H1 (cell line): ENCODE results near the gene PSPN. TPM values are rescaled to one million over a fixed set of nuclear protein-coding genes. Genes with fewer than 3 reads are reported as not detected.
"Not testable (repeated sequence)": the region's sequence is repeated elsewhere in the genome, so short reads cannot be mapped to it uniquely, and the experiment has no call there.

Experiments
- CTCF ChIA-PET: fragments of 300-600 bp; sonication (Branson Sonifier 250); formaldehyde crosslinking; loops from one replicate; lab custom pipeline; 2021; ENCODE audit not compliant: partially characterized antibody; lab: Charles Lee
- POLR2A ChIA-PET: fragments of 300-600 bp; sonication (Branson Sonifier 250); formaldehyde crosslinking; loops from one replicate; lab custom pipeline; 2021; ENCODE audit warnings: inconsistent platforms; ENCODE audit not compliant: partially characterized antibody; lab: Charles Lee
- DNase-seq, 2 experiments: peaks; one replicate each; pipeline versions ENCODE4 v3.0.0 to v3.0.0-alpha.2; 2010 to 2022; ENCODE audit warnings: low spot score in 2 of 2, low read depth in 1 of 2, mixed read lengths in 1 of 2
- FAIRE-seq: peaks from 2 replicates; lab custom pipeline; 2011; peaks lifted over from hg19 to GRCh38; lab: Jason Lieb, UNC
- H2AFZ ChIP-seq: 2 replicates; pipeline ENCODE4 v1.8.1; 2012; ENCODE audit warnings: low read length, inconsistent platforms
- H2AK5ac ChIP-seq: 2 replicates; pipeline ENCODE4 v1.6.1; 2013; ENCODE audit warnings: low read depth, low read length
- H2BK120ac ChIP-seq: replicated peaks from 2 replicates; pipeline ENCODE3; 2013; ENCODE audit warnings: low read depth, low read length, inconsistent platforms
- H2BK12ac ChIP-seq: 2 replicates; pipeline ENCODE4 v1.6.1; 2013; ENCODE audit warnings: low read depth, low read length
- H2BK15ac ChIP-seq: 2 replicates; pipeline ENCODE4 v1.6.1; 2013; ENCODE audit warnings: low read length
- H2BK20ac ChIP-seq: 2 replicates; pipeline ENCODE4 v1.6.1; 2013; ENCODE audit warnings: low read length
- H2BK5ac ChIP-seq: 2 replicates; pipeline ENCODE4 v1.6.1; 2013; ENCODE audit warnings: low read depth, low read length
- H3K14ac ChIP-seq: 2 replicates; pipeline ENCODE4 v1.6.1; 2013; ENCODE audit warnings: inconsistent platforms; ENCODE audit not compliant: insufficient read length
- H3K18ac ChIP-seq: 2 replicates; pipeline ENCODE4 v1.6.1; 2013; ENCODE audit warnings: low read length; ENCODE audit errors: extremely low read depth
- H3K23ac ChIP-seq: 2 replicates; pipeline ENCODE4 v1.6.1; 2013; ENCODE audit warnings: inconsistent platforms; ENCODE audit not compliant: insufficient read length
- H3K23me2 ChIP-seq: 2 replicates; pipeline ENCODE4 v1.6.1; 2013; ENCODE audit warnings: low read depth, low read length
- H3K27ac ChIP-seq: 2 replicates; pipeline ENCODE4 v1.6.1; 2011; ENCODE audit warnings: low read depth, low read length, inconsistent platforms
- H3K27me3 ChIP-seq, 4 experiments: replicated peaks in 1 of 4; 1 replicate in 1 of 4; 2 replicates in 3 of 4; pipeline versions ENCODE4 v1.6.1 to v1.8.1; 2011 to 2013; ENCODE audit warnings: low read length in 3 of 4, mild to moderate bottlenecking in 3 of 4, inconsistent platforms in 2 of 4, mixed read lengths in 2 of 4, moderate library complexity in 1 of 4; ENCODE audit not compliant: control insufficient read depth in 3 of 4, insufficient read depth in 3 of 4; ENCODE audit errors: extremely low read depth in 1 of 4
- H3K36me3 ChIP-seq, 4 experiments: 2 replicates each; pipeline versions ENCODE4 v1.6.1 to v1.8.1; 2011 to 2013; ENCODE audit warnings: mild to moderate bottlenecking in 4 of 4, low read length in 3 of 4, moderate library complexity in 2 of 4, control low read depth in 1 of 4, inconsistent platforms in 1 of 4; ENCODE audit not compliant: insufficient read depth in 4 of 4, control insufficient read depth in 2 of 4
- H3K4ac ChIP-seq: replicated peaks from 2 replicates; pipeline ENCODE3; 2013; ENCODE audit warnings: low read length, low read depth, mixed read lengths, inconsistent platforms; ENCODE audit not compliant: insufficient read length
- H3K4me1 ChIP-seq, 4 experiments: replicated peaks in 1 of 4; 1 replicate in 1 of 4; 2 replicates in 3 of 4; pipeline versions ENCODE4 v1.6.1 to v1.8.1; 2011 to 2013; ENCODE audit warnings: low read length in 3 of 4, inconsistent platforms in 2 of 4, mixed read lengths in 1 of 4; ENCODE audit not compliant: insufficient read depth in 4 of 4, control insufficient read depth in 3 of 4
- H3K4me2 ChIP-seq, 2 experiments: 2 replicates each; pipeline versions ENCODE4 v1.6.1 to v1.8.1; 2011 to 2013; ENCODE audit warnings: low read depth in 2 of 2, low read length in 2 of 2, control low read depth in 1 of 2, inconsistent platforms in 1 of 2, mild to moderate bottlenecking in 1 of 2; ENCODE audit not compliant: insufficient read depth in 1 of 2
- H3K4me3 ChIP-seq, 4 experiments: fragments of 200-600, 300-600 bp in 1 of 4; sonication (generic), shearing (Covaris generic), sonication (Bioruptor Twin) in 1 of 4; 2 replicates each; pipeline versions ENCODE4 v1.5.1 to v1.8.1; 2011 to 2016; ENCODE audit warnings: low read length in 4 of 4, low read depth in 3 of 4, control low read depth in 2 of 4, inconsistent platforms in 2 of 4, mild to moderate bottlenecking in 2 of 4, mixed read lengths in 1 of 4, moderate library complexity in 1 of 4; ENCODE audit not compliant: insufficient read depth in 2 of 4; ENCODE audit errors: extremely low read depth in 1 of 4
- H3K56ac ChIP-seq: replicated peaks from 2 replicates; pipeline ENCODE3; 2013; ENCODE audit warnings: low read depth, mild to moderate bottlenecking, mixed read lengths, low read length, inconsistent platforms; ENCODE audit not compliant: insufficient read length
- H3K79me1 ChIP-seq: 2 replicates; pipeline ENCODE4 v1.6.1; 2013; ENCODE audit warnings: low read depth, low read length, control low read depth
- H3K79me2 ChIP-seq, 2 experiments: 2 replicates each; pipeline versions ENCODE4 v1.6.1 to v1.8.1; 2012 to 2013; ENCODE audit warnings: low read length in 2 of 2, mild to moderate bottlenecking in 2 of 2, inconsistent platforms in 1 of 2; ENCODE audit not compliant: insufficient read depth in 2 of 2, control insufficient read depth in 1 of 2
- H3K9ac ChIP-seq, 4 experiments: replicated peaks in 1 of 4; 1 replicate in 1 of 4; 2 replicates in 3 of 4; pipeline versions ENCODE4 v1.6.1 to v1.8.1; 2011 to 2013; ENCODE audit warnings: low read depth in 3 of 4, low read length in 3 of 4, control low read depth in 2 of 4, mild to moderate bottlenecking in 2 of 4, moderate library complexity in 2 of 4, inconsistent platforms in 1 of 4; ENCODE audit errors: extremely low read depth in 1 of 4
- H3K9me3 ChIP-seq, 2 experiments: 2 replicates each; pipeline versions ENCODE4 v1.6.1 to v1.8.1; 2012 to 2013; ENCODE audit warnings: mild to moderate bottlenecking in 2 of 2, moderate library complexity in 2 of 2, control low read depth in 1 of 2, inconsistent platforms in 1 of 2, low read depth in 1 of 2, low read length in 1 of 2, mixed read lengths in 1 of 2; ENCODE audit not compliant: insufficient read depth in 2 of 2
- H4K20me1 ChIP-seq, 2 experiments: replicated peaks in 1 of 2; 2 replicates each; pipeline versions ENCODE3 to v1.8.1; 2011 to 2013; ENCODE audit warnings: inconsistent platforms in 2 of 2, low read length in 2 of 2, mild to moderate bottlenecking in 1 of 2; ENCODE audit not compliant: insufficient read depth in 2 of 2, control insufficient read depth in 1 of 2
- H4K5ac ChIP-seq: 2 replicates; pipeline ENCODE4 v1.6.1; 2013; ENCODE audit warnings: low read length, low read depth, mixed read lengths, inconsistent platforms; ENCODE audit not compliant: insufficient read length
- H4K8ac ChIP-seq: 2 replicates; pipeline ENCODE4 v1.8.0; 2013; ENCODE audit warnings: mild to moderate bottlenecking, moderate library complexity, low read length, inconsistent platforms; ENCODE audit not compliant: insufficient read depth; ENCODE audit errors: extremely low read depth
- H4K91ac ChIP-seq: replicated peaks from 2 replicates; pipeline ENCODE3; 2013; ENCODE audit warnings: low read length, mixed read lengths, inconsistent platforms; ENCODE audit not compliant: insufficient read length
- WGBS, 2 experiments: shearing (Covaris generic) in 1 of 2; methylation state at CpG; one replicate each; pipeline versions ENCODE4 v1.1.6 to v1.1.7; 2013 to 2015; ENCODE audit warnings: low lambda C conversion rate in 2 of 2, mixed read lengths in 2 of 2, inconsistent platforms in 1 of 2, low coverage in 1 of 2, missing lambda C conversion rate in 1 of 2; ENCODE audit not compliant: insufficient replicate concordance in 2 of 2, insufficient coverage in 1 of 2, insufficient read length in 1 of 2; ENCODE audit errors: extremely low coverage in 1 of 2, missing lambda C conversion rate in 1 of 2; 5-methylcytosine and 5-hydroxymethylcytosine counted together
- polyA plus RNA-seq, 7 experiments: library from polyadenylated mRNA; depleted of rRNA in 3 of 7; stranded (reverse) in 5 of 7; unstranded in 2 of 7; fragments of >200 nt in 5 of 7; fragments of 200-250 nt in 2 of 7; gene quantifications; 1 replicate in 5 of 7; 2 replicates in 1 of 7; 4 replicates in 1 of 7; pipeline versions ENCODE4 v1.2.1 to v1.2.3, GENCODE V29; 2011 to 2013; ENCODE audit warnings: missing spikeins in 2 of 7, mixed read lengths in 2 of 7
- total RNA-seq: library from RNA; stranded (reverse); fragmentation: NEBNext Ultra II Directional; extraction: Animal tissue kit (Norgen Biotek cat#: 25700); gene quantifications from 2 replicates; pipeline ENCODE4 v1.2.1, GENCODE V29; 2021

Gene PSPN
- total and polyA plus RNA-seq, 2 of the 8 experiments (the other 6 are each of a cell fraction or from before 2014, with no cell fraction given), result 1.0 to 2.1 TPM

DNA sequence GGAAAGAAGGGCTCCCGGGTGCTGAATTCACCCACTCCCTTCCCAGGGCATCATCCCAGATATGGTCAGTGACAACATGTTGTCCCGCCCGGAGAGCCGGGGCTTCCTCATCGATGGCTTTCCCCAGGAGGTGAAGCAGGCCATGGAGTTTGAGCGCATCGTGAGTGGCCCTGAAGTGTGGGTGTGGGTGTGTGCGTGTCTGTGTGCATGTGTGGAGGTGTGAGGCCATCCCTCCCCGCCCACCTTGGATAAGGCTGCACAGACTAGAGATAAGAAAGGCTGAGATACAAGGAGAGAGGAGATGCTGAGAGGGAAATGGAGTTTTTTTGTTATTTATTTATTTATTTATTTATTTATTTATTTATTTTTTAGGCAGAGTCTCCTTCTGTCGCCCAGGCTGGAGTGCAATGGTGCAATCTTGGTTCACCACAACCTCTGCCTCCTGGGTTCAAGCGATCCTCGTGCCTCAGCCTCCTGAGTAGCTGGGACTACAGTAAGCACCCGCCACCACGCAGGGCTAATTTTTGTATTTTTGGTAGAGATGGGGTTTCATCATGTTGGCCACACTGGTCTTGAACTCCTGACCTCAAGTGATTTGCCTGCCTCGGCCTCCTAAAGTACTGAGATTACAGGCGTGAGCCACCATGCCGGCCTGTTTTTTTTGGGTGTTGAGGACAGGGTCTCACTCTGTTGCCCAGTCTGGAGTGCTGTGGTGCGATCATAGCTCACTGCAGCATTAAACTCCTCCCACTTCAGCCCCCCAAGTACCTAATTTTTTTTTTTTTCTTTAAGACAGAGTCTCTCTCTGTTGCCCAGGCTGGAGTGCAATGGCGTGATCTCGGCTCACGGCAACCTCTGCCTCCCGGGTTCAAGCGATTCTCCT lies 24.6 kb upstream of the PSPN start:
- not testable (repeated sequence) for H3K56ac ChIP-seq, H2AFZ ChIP-seq, H3K4me2 ChIP-seq, H3K79me1 ChIP-seq, H2AK5ac ChIP-seq, H2BK120ac ChIP-seq, H3K4me3 ChIP-seq, H2BK20ac ChIP-seq, H3K23me2 ChIP-seq, H3K36me3 ChIP-seq, H3K27ac ChIP-seq, H4K5ac ChIP-seq, H3K79me2 ChIP-seq, H4K91ac ChIP-seq, H3K4me1 ChIP-seq, H3K23ac ChIP-seq, H3K27me3 ChIP-seq, H3K18ac ChIP-seq, H4K8ac ChIP-seq, H4K20me1 ChIP-seq, H2BK15ac ChIP-seq, H3K9me3 ChIP-seq, H3K9ac ChIP-seq, FAIRE-seq, H2BK12ac ChIP-seq, DNase-seq, H3K4ac ChIP-seq, H2BK5ac ChIP-seq, H3K14ac ChIP-seq
- ChIA-PET CTCF (interaction anchor here (2.7 kb wide), 1 partner anchor 11 kb away, joined by 11 read pairs; no protein-coding TSS in a partner anchor), POLR2A (interaction anchor here (2.0 to 4.7 kb wide), 2 partner anchors 11 to 20 kb away, joined by 4 to 20 read pairs; no protein-coding TSS in a partner anchor)
- WGBS, 2 experiments, result 87% methylated on average over 21 of the region's 23 CpGs; no CpG with 5 or more reads in 1 of the 2 experiments
